ENCODE results near the gene SEMA3C.

The SEMA3C gene

DNA sequence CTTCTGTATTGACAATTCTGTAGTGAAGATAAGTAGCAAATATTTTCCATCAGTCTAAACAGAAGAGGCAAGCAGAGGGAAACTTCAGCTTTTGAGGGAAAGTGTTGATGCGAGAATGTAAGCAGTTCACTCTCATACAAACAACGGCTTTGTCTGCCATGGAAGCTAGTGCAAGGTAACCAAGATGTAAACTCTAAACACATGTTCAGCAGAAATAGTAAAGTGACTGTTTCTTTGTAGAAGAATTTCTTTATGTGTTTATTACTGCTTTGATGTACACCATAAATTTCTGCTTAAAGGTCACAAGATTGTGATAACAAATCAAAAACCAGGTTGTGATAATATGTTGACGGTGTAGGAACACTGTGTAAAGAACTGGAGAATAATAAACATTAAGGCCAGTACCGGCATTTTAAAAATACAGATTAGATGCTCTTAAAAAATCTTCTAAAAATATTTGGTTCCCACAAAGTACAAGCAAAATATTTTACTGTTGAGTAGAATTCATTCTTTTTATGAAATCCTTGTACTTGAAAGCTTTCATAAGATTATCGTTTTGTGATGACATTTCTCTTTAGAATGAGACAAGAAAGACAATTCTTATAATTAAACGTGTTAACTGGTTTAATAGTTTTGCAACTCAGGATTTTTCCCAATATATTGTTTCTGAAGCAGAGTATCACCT, 34.2 kb downstream of the SEMA3C start:
- no peak for DNase-seq

DNA sequence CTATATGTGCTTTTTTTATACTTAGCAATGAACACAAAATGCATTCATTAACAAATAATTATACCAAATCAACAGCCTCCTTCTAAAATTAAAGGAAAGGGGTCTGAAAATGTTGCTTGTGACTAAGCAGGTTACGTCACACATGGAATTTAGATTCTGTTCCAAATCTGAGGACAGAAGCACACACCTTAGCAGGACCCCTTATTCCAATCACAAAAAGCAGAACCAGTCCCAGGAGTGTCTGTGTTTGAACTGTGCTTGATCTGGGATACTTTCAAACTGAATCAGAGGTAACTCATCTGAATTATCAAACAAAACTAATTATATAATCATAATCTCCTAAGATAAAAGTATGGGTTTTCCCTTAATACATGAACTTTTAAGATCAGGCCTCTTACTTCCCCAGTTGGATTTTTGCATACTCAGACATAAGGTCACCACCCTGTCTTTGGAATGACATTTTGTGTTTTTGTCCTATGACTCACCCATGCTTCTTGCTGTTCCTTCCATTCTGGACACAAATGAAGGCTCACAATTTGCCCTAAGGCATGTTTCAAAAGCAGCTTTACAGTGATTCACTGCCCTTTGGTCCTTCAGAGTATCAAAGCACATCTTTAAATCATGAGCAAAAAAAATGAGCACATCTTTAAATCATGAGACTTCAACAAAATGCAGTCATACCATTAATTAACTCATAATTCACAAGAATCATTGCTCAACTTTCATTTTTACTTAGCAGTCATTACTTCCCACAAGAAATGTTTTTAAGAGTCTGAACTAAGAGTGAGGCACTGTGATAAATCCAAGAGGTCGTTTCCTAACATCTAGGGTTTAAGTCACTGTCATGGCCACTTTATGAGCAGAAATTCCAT, 35.5 kb downstream of the SEMA3C start:
- peak; percentile 99 for DNase-seq

DNA sequence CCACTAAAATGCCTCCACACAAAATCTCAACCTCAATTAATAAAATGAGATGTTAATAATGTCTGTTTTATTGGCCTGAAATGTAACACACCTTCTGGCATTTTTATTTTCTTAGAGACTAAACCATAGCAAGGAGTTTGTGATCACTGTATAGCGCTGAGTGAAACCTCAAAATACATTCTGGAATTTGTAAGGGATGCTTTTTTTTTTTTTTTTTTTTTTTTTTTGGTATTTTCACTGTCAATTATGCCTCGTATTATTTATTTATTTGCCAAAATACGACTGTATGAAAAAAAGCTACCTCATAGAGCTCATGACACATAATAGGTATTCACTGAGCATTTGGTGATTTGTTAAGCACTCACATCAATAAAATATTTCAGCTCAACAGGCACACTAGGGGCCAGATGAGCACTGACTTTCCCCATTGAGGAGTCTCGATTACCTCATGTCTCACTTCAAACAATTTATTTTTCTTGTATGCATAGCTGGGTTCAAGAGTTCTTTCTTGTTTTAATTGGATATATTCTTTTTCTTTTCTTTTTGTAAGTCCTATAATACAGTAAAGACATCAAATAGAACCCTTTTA, 36.5 kb downstream of the SEMA3C start:
- DNase-seq = no peak

DNA sequence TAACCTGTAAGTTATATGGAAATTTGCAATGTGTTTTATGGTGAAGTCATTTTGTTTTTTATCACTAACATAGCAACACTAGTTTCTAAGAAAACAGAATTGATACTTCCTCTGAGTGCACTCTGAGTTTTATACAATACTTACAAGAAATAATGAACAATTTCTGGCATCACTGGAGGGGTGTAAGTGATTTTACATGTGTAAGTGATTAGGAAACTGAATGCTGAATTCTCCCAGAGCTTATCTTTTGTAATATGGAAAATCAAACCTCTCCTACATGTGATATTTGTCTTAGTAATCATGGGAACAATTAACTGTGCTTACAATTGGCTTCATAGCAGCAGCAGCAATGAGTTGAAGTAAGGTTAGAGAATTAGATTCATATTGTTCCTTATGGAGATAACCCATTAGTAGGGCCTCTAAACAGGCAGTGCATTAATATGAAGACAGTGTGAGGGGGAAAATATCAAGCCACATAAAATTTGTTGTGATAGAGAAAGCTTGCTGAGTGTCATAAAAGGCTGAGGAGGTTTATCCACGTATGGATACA, 37.4 kb downstream of the SEMA3C start:
- no peak for DNase-seq

DNA sequence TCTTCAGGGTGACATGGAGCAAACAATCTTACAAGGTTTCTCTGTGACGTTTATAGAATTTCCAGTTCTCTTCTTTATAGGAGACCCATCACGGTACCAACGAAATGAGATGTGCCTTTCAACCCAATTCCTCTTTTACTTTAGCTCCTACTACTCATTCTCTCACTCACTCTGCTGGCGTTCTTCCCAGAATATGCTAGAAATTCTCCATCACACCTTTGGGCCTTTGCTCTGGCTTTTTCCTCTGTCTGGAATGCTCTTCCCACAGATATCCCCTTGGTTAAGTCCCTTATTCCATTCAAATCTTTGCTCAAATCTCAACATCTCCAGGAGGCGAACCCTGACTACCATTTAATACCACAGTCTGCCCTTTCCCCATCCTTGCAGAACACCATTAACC, 39.0 kb downstream of the SEMA3C start:
- peak; percentile 64 for DNase-seq

GRCh38 chr7:80876894-80877414, 41.9 kb downstream of the SEMA3C start:
- DNase-seq = peak; percentile 92

GRCh38 chr7:80875537-80876120, 43.2 kb downstream of the SEMA3C start:
- DNase-seq = no peak

DNA sequence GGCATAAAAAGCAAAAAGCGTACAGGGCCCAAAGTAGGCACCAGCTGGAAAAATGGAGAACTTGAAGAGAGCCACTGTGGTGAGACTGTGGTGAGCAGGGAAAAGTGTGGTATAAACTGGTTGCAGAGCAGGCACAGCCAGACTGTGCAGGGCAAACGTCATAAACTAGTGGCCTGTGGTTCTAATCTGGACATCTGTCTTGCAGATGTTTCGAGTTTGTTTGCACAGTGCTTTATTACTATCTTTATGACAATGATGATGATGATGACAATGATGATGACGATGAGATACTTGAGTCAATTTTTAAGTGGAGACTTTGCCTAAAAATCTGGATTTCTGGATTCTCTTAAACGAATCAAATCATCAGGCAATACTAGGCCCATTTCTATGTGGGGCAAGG, 45.7 kb downstream of the SEMA3C start:
- DNase-seq = peak; percentile 44

- no peak for DNase-seq
Measured at GRCh38 chr7:80871228-80871627, 47.6 kb downstream of the SEMA3C start.

DNA sequence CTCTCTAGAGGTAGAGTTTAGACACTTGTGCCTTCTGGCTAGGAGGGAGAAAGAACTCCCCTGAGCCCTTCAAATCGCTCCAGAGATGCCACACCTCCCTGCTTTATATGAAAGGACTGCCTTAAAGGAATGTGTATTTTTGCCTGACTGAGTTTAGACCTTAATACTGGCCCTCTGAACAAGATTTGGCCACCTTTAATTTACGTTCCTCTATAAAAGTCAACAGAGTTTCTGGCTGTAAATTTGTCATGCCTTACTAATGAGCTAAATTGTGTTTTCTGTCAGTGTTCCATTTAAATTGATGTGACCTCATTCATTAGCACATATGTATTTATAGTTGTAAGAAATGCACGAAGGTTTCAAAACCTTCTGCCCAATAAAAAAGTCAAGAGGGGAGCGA, 48.0 kb downstream of the SEMA3C start:
- no peak for DNase-seq

DNA sequence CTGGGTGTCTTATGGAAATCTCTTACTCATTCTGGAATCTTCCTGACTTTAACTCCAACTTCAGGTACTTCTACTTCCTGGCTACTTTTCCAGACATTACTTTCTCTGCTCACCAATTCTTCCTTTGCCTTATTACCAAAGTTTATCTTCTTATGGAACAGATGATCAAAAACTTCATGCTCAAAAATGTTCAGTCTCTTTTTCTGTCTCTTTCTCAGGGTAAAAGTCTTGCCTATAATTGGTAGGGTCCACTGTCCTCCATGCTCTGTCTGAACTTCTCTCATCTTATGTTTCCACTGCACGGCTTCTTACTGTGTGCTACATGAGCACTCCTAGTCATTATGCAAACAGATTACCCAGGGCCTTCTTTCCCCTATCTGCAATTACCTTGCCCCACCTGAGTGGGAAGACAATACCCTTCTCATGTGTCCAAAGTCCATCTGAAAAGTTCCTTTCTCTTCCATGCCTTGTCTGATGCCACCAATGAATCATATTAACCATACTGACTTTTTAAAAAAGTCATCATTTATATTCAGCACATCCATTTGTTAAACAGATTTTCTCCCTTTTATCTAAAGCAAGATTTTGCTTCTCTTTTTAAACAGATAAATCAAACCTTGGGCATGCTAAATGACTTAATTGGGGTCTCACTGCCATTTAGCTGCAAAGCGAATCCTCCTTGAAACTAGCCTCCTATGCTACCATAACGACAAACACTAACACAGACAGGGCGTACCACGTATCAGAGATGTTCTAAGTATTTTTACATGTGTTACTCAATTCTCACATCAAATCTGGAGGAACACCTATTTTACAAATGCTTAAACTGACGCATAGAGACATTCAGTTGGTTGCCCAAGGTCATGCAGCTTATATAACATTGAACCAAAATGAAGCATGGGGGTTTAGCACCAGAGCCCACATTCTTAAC, 48.8 kb downstream of the SEMA3C start:
- no peak for DNase-seq

- no peak for DNase-seq
Measured at GRCh38 chr7:80869106-80869784, 49.6 kb downstream of the SEMA3C start.

- no peak for DNase-seq
Measured at GRCh38 chr7:80868566-80868965, 50.3 kb downstream of the SEMA3C start.

- DNase-seq = no peak
Measured at GRCh38 chr7:80860554-80860953, 58.3 kb downstream of the SEMA3C start.

DNA sequence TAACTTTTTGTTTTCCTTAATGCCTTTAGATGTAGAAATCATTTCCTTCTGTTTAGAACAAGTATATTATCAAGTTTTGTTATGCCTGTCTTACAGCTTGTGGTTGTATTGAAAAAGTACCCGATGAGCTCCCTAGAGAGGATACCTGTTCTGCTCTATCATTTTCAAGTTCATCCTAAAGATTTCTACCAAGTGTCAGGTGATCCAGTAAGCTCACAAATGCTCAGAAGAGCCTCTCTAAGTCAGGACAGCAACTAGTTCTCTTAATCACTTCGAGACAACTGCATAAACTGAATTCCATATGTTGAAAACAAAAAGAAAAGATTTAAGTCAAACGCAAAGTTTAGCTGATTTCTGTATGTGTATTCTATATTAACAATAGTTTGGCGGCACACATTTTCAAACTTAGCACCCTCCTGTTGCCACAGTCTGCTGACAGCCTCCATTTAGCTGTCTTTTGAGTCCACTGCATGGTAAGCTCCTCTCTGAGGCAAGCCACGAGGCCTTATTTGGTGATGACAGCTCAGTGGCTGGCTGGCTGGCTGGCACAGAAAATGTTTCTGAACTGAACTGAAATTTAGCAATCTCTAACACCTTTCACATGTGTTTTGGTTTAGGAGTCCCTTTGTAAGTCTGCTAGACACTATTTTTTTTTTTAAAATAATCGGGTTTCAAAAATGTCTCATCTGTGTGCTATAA, 59.4 kb downstream of the SEMA3C start:
- DNase-seq = peak; percentile 56

- peak; percentile 46 for DNase-seq
Measured at GRCh38 chr7:80858141-80858903, 60.5 kb downstream of the SEMA3C start.

DNA sequence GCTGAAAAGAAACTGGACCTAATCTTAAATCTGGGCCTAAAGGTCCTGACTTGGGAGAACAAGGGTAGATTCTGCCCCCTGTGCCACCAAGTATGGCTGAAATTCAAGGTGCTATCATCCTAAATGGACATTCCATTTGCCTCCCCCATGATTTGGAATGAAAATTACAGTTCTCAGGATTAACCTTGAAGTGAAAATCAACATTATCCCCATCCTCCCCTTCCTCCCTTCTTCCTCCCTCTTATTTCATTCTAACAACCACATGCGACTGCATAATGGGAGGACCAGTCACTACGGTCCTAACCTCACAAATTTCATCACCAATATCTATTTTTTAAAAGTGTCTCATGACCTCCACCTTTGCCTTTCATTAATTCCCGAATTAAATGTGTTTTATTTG, 62.1 kb downstream of the SEMA3C start:
- DNase-seq = no peak

DNA sequence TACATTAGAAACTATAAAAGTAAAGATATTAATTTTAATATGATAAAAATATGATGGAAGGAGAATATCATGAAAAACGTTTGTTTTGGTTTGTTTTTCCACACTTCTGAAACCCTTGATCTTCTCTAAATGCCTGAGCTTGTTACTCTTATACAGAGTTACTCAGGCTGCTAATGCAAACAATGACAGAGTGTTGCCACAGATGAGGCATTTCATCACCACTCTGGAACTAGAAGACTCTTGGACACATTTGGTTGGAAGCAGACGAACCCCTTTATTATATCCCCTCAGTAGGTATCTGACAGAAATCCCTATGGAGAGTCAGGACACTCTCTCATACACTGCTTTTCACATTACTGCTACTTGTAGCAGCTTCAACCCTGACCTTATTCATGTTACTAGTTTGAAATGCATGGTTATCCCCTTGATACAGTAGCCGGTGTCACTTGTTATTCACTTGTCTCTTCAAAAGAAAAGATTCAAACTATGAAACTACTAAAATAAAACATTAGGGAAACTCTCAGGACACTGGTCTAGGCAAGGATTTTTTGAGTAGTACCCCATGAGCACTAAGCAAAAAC, 66.9 kb downstream of the SEMA3C start:
- peak; percentile 46 for DNase-seq

GRCh38 chr7:80848841-80849240, 70.0 kb downstream of the SEMA3C start:
- DNase-seq = no peak

All from fibroblast of skin of right quadriceps (primary cell).